Measurements from ENCODE around the gene ZFP3. TPM values are rescaled to one million over a fixed set of nuclear protein-coding genes. Genes with fewer than 3 reads are reported as not detected.
"Not testable (repeated sequence)": the region's sequence is repeated elsewhere in the genome, so short reads cannot be mapped to it uniquely, and the experiment has no call there.

The ZFP3 gene
- total RNA-seq, 2 donors from 2014 or later: 6.2 to 6.3 TPM

DNA sequence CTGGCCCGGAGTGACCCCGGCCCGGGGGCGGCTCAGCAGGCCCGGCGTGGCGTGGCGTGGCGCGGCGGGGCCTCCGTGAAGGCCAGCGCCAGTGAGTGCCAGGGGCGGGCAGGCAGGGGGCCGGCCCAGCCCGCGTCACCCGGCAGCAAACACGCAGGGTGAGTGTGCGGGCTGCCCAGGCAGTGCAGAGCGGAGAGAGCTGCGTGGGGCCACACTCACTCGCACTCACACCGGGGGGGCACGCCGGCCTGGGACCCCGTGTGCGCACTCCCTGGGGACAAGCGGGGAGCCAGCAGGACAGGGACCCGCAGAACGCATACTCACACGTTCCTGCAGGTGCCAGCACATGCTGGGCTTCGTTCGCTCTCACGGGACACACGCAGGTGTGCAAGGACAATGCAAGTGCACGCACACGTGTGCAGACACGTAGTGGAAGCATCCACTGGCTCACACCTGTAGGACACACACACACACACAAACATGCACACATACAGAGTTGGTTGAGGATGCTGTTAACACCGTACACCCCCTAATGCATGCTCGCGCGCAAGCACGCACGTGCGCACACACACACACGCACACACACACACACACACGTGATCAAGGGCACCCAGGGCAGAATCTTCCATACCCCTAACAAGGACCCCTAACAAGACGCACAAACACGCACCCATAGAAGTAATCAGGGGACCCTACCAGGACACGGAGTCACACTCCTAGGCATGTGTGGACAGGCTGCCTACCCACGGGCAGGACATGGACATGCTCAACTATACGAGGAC, 45.3 kb downstream of the ZFP3 start:
- H3K9ac ChIP-seq (ENCODE audit: low read depth in 2 of 2, low read length in 2 of 2): no peak overlapping the region
- no peaks in the 10 kb centered on the region for H3K36me3 ChIP-seq
- H3K27me3 ChIP-seq: peaks cover 4% of the 10 kb centered on the region
- intact Hi-C loops (cut with DNase I): no loop called here
- H3K27ac ChIP-seq: no peak overlapping the region
- H3K4me1 ChIP-seq: no peaks in the 10 kb centered on the region
- TF ChIP-seq CTCF (IDR thresholded peaks at IDR 0.05): no peak
- no peaks in the 10 kb centered on the region for H3K9me3 ChIP-seq
- peak overlapping the region; percentile 42 for H3K4me3 ChIP-seq
- DNase-seq: peak; percentile 11

DNA sequence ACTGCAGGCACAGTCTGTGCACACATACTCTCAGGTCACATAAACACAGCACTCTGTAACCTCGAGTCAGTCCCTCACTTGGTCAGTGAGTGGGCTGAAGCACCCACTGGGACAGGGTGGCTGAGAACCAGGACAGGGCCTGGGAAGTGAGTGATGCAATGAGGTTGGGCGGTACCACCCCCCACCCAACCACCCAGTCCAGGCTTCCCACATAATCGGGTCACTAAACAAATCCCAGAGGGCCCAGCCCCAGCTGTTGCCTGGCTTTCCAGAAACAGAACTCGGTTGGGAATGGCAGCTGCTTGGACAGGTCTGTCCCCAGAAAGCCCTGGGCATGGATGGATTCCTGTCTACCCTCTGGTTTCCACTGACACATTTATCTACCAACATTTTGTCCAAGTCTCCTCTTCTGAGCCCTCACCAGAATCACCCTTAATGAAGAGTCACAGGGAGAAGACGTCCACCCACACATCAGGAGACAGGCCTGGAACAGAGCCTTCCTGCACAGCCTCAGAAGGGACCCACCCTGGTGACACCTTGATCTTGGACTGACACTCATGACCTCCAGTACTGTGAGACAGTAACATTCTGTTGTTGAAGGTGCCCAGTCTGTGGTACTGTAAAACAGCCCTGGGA, 46.0 kb downstream of the ZFP3 start:
- H3K27me3 ChIP-seq; H3K9me3 ChIP-seq; H3K4me3 ChIP-seq; intact Hi-C loops (cut with DNase I); H3K36me3 ChIP-seq; H3K27ac ChIP-seq; H3K9ac ChIP-seq (ENCODE audit: low read depth in 2 of 2, low read length in 2 of 2); H3K4me1 ChIP-seq: not testable (repeated sequence)
- peak; percentile 12 for DNase-seq

DNA sequence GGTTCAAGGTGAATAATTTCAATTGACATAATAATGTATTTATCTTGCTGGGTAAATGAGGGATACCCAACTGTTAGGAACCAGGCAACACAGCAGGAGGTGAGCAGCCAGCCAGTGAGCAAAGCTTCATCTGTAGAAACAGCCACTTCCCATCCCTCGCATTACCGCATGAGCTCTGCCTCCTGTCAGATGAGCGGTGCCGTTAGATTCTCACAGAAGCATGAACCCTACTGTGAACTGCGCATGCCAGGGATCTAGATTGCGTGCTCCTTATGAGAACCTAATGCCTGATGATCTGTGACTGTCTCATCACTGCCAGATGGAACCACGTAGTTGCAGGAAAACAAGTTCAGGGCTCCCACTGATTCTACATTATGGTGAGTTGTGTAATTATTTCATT, 46.6 kb downstream of the ZFP3 start:
- H3K9ac ChIP-seq (ENCODE audit: low read depth in 2 of 2, low read length in 2 of 2); H3K27ac ChIP-seq; H3K9me3 ChIP-seq; H3K36me3 ChIP-seq; H3K27me3 ChIP-seq; H3K4me1 ChIP-seq; H3K4me3 ChIP-seq; intact Hi-C loops (cut with DNase I): not testable (repeated sequence)
- DNase-seq: peak; percentile 9

DNA sequence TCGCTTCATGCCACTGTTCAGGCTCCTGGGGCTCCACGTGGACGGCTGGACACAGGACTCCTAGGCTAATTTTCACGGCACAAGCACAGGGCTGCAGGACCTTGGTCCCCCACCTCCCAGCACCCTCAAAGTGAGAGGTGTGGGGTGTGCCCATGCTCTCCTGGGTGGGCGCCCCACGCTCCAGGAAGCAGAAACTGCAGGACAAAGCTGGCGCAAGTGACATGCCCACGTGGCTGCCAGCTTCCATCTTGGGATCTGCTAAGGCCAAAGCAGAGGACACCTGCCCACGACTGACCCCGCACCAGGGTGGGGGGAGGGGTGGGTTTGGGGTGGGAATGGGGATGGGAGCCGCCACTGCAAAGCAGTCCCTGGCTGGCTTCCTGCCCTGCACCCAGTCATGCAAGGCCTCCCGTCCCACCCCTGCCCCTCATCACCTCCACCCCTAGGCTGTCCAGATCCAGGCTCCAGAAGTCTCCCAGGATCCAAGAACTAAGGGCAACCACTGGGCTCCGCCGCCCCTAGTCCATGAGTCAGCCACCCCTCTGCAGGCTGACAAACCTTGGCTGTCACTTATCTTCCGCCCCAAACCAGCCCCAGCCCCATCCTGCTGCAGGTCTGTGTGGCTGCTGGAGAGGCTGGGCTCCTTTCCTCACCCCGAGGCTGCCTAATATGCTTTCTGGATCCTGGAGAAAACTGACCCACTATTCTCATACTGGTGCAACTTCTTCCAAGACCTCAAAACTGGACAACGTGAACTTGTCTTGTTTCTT, 48.6 kb downstream of the ZFP3 start:
- peak; percentile 14 for DNase-seq
- TF ChIP-seq CTCF (IDR thresholded peaks at IDR 0.05): no peak
- peaks cover 4% of the 10 kb centered on the region for H3K27me3 ChIP-seq

DNA sequence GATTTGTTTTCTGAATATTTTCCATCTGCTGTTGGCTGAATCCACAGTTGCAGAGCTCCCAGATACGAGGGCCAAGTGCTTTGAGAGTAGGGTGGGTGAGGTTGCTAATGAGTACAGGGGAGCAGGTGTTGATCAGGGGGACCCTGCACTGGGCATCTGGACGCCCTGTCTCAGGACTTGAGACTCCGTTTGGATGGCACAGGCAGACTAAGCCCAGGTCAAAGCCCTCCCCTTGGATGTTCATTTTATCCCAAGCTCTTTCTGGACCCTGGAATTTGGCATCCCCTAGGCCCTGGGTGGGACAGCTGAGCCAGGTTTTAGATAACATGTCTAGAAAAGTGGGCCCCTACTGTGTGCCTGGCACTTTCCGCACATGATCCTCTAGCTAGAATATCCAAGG, 49.6 kb downstream of the ZFP3 start:
- peak; percentile 7 for DNase-seq
- TF ChIP-seq CTCF (IDR thresholded peaks at IDR 0.05): no peak
- no peak overlapping the region for H3K9ac ChIP-seq (ENCODE audit: low read depth in 2 of 2, low read length in 2 of 2)
- intact Hi-C loops (cut with DNase I): no loop called here
- no peaks in the 10 kb centered on the region for H3K27me3 ChIP-seq
- no peak overlapping the region for H3K4me3 ChIP-seq
- no peaks in the 10 kb centered on the region for H3K36me3 ChIP-seq
- H3K27ac ChIP-seq: no peak overlapping the region
- no peaks in the 10 kb centered on the region for H3K4me1 ChIP-seq
- no peaks in the 10 kb centered on the region for H3K9me3 ChIP-seq

More for the DNA sequence above, 48.6 kb downstream of the ZFP3 start:
- intact Hi-C loops (cut with DNase I): no loop called here
- H3K9ac ChIP-seq (ENCODE audit: low read depth in 2 of 2, low read length in 2 of 2): no peak overlapping the region
- no peak overlapping the region for H3K27ac ChIP-seq
- no peaks in the 10 kb centered on the region for H3K9me3 ChIP-seq
- H3K36me3 ChIP-seq: no peaks in the 10 kb centered on the region
- no peaks in the 10 kb centered on the region for H3K4me1 ChIP-seq
- H3K4me3 ChIP-seq: no peak overlapping the region

DNA sequence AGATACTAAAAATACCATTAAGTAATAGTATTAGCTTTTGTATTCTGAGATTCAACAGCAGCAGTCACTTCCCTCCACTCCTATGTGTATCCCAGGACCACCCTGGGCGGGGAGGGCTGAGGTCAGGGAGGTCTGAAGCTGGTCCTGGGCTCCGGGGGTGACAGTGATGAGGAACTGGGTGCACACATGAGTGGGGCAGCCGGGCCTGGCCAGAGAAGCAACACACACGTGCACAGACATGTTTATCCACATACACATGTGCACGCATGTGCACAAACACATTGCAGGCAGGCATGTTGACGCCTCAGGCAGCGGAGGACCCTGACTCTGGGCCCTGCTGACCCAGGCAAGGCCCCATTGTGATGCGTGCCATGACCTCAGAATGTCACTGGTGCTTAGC, 50.1 kb downstream of the ZFP3 start:
- H3K4me1 ChIP-seq; H3K4me3 ChIP-seq; H3K27me3 ChIP-seq; H3K27ac ChIP-seq; H3K9ac ChIP-seq (ENCODE audit: low read depth in 2 of 2, low read length in 2 of 2); H3K36me3 ChIP-seq; H3K9me3 ChIP-seq; intact Hi-C loops (cut with DNase I): not testable (repeated sequence)
- peak; percentile 3 for DNase-seq

All from colonic mucosa (tissue), 4 donors.